Measurements from ENCODE around the gene EMB. TPM values are rescaled to one million over a fixed set of nuclear protein-coding genes. Genes with fewer than 3 reads are reported as not detected.
"Not testable (repeated sequence)": the region's sequence is repeated elsewhere in the genome, so short reads cannot be mapped to it uniquely, and the experiment has no call there.

Gene EMB
- 12.0 TPM for total RNA-seq
- long read RNA-seq, full-length matches to known transcripts: 1 of 1 reads
- long read RNA-seq, partial matches to known transcripts: 0 of 1 reads
- long read RNA-seq, other reads (novel, unspliced or antisense): 0 of 1 reads

GRCh38 chr5:50440651-50441492 is at the start of gene EMB:
TSS of gene EMB (minus strand) at chr5:50441288. CDS start at chr5:50441151, 137 bp downstream.
- DNase-seq (peak; percentile 78), ATAC-seq (peak; percentile 93)
- intact Hi-C loops (cut with micrococcal nuclease): no loop called here

GRCh38 chr5:50489491-50489890 is 48.4 kb upstream of the EMB start:
- DNase-seq; intact Hi-C loops (cut with micrococcal nuclease); ATAC-seq: not testable (repeated sequence)

GRCh38 chr5:50478790-50479189 is 37.7 kb upstream of the EMB start:
- DNase-seq; ATAC-seq; intact Hi-C loops (cut with micrococcal nuclease): not testable (repeated sequence)

- no peak for ATAC-seq
- intact Hi-C loops (cut with micrococcal nuclease): no loop called here
- DNase-seq: no peak
Measured at GRCh38 chr5:50476549-50476948, 35.5 kb upstream of the EMB start.

- peak; percentile 24 for DNase-seq
- ATAC-seq; intact Hi-C loops (cut with micrococcal nuclease): not testable (repeated sequence)
Measured at GRCh38 chr5:50465015-50465414, 23.9 kb upstream of the EMB start.

- intact Hi-C loops (cut with micrococcal nuclease): no loop called here
- DNase-seq (no peak), ATAC-seq (no peak)
Measured at GRCh38 chr5:50463726-50464125, 22.6 kb upstream of the EMB start.

GRCh38 chr5:50463047-50463446 is 22.0 kb upstream of the EMB start:
- ATAC-seq: no peak

GRCh38 chr5:50462579-50462978 is 21.5 kb upstream of the EMB start:
- DNase-seq; intact Hi-C loops (cut with micrococcal nuclease): not testable (repeated sequence)
- ATAC-seq: peak; percentile 87

More at GRCh38 chr5:50463047-50463446, 22.0 kb upstream of the EMB start:
- DNase-seq: no peak
- intact Hi-C loops (cut with micrococcal nuclease): no loop called here

- DNase-seq; intact Hi-C loops (cut with micrococcal nuclease); ATAC-seq: not testable (repeated sequence)
Measured at GRCh38 chr5:50458372-50458771, 17.3 kb upstream of the EMB start.

- intact Hi-C loops (cut with micrococcal nuclease); ATAC-seq; DNase-seq: not testable (repeated sequence)
Measured at GRCh38 chr5:50449241-50449640, 8.2 kb upstream of the EMB start.

- ATAC-seq (no peak), DNase-seq (no peak)
- intact Hi-C loops (cut with micrococcal nuclease): no loop called here
Measured at GRCh38 chr5:50447941-50448340, 6.9 kb upstream of the EMB start.

- no peak for ATAC-seq
- DNase-seq: no peak
- intact Hi-C loops (cut with micrococcal nuclease): no loop called here
Measured at GRCh38 chr5:50447228-50447627, 6.1 kb upstream of the EMB start.

GRCh38 chr5:50445296-50445949 is 4.3 kb upstream of the EMB start:
- intact Hi-C loops (cut with micrococcal nuclease): no loop called here
- ATAC-seq (no peak), DNase-seq (no peak)

- DNase-seq; ATAC-seq; intact Hi-C loops (cut with micrococcal nuclease): not testable (repeated sequence)
Measured at GRCh38 chr5:50442559-50443539, 1.8 kb upstream of the EMB start.

GRCh38 chr5:50441493-50441955 is 436 bp upstream of the EMB start:
- ATAC-seq (no peak), DNase-seq (no peak)
- intact Hi-C loops (cut with micrococcal nuclease): no loop called here

- intact Hi-C loops (cut with micrococcal nuclease): no loop called here
- ATAC-seq: no peak
- no peak for DNase-seq
Measured at GRCh38 chr5:50439221-50439620, 1.9 kb downstream of the EMB start.

- intact Hi-C loops (cut with micrococcal nuclease); DNase-seq; ATAC-seq: not testable (repeated sequence)
Measured at GRCh38 chr5:50438060-50438459, 3.0 kb downstream of the EMB start.

GRCh38 chr5:50435168-50435567 is 5.9 kb downstream of the EMB start:
- no peak for ATAC-seq
- DNase-seq: no peak
- intact Hi-C loops (cut with micrococcal nuclease): no loop called here

Measured in left ventricle myocardium superior (tissue), 1 donor.